ENCODE data around the gene SLC29A2. TPM values are rescaled to one million over a fixed set of nuclear protein-coding genes. Genes with fewer than 3 reads are reported as not detected.

SLC29A2 gene
- total RNA-seq, 1 experiment from 2014 or later, result 30.2 TPM

DNA sequence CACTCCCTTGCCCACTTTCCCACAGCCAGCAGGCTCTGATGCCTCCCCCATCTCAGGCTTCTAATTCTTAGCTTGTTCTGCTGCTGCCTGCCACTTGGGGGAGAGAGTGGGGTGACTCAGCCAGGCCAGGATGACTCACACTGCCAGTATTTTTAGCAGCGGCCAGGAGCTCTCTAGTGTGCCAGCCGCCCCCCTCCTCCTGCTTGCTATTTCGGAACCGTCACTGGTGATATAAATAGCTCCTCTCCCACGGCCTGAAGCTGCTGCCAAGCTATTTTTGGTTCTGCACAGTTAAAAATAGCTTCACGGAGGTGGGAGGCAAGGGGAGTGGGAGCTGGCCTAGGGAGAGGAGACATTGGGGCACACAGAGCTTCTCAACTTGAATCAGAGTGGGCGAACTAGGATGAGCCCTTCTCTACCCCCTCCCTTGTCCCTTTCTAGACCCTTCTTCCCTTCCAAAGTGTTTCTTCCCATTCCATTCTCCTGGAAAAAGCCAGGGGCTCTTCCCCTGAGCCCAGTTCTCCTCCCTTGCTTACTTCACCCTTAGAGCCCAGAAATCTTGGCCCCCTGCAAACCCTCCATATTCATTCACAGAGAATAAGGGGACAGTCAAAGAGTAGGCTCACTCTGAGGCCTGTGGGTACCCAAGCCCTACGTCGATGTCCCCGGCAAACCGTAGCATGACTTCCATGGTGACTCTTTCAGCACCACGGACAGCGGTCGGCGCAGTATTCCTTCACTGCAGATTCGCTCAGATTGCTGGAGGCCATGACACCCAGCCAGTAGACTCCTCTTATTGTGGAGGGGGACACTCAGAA is 46.8 kb upstream of the SLC29A2 start (continued):
- TF ChIP-seq, protein P1, sequence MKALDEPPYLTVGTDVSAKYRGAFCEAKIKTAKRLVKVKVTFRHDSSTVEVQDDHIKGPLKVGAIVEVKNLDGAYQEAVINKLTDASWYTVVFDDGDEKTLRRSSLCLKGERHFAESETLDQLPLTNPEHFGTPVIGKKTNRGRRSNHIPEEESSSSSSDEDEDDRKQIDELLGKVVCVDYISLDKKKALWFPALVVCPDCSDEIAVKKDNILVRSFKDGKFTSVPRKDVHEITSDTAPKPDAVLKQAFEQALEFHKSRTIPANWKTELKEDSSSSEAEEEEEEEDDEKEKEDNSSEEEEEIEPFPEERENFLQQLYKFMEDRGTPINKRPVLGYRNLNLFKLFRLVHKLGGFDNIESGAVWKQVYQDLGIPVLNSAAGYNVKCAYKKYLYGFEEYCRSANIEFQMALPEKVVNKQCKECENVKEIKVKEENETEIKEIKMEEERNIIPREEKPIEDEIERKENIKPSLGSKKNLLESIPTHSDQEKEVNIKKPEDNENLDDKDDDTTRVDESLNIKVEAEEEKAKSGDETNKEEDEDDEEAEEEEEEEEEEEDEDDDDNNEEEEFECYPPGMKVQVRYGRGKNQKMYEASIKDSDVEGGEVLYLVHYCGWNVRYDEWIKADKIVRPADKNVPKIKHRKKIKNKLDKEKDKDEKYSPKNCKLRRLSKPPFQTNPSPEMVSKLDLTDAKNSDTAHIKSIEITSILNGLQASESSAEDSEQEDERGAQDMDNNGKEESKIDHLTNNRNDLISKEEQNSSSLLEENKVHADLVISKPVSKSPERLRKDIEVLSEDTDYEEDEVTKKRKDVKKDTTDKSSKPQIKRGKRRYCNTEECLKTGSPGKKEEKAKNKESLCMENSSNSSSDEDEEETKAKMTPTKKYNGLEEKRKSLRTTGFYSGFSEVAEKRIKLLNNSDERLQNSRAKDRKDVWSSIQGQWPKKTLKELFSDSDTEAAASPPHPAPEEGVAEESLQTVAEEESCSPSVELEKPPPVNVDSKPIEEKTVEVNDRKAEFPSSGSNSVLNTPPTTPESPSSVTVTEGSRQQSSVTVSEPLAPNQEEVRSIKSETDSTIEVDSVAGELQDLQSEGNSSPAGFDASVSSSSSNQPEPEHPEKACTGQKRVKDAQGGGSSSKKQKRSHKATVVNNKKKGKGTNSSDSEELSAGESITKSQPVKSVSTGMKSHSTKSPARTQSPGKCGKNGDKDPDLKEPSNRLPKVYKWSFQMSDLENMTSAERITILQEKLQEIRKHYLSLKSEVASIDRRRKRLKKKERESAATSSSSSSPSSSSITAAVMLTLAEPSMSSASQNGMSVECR (CRISPR knock-in tag; IDR thresholded peaks at IDR 0.05; ENCODE audit: borderline replicate concordance), result peak; percentile 97
- TF ChIP-seq, protein P2, sequence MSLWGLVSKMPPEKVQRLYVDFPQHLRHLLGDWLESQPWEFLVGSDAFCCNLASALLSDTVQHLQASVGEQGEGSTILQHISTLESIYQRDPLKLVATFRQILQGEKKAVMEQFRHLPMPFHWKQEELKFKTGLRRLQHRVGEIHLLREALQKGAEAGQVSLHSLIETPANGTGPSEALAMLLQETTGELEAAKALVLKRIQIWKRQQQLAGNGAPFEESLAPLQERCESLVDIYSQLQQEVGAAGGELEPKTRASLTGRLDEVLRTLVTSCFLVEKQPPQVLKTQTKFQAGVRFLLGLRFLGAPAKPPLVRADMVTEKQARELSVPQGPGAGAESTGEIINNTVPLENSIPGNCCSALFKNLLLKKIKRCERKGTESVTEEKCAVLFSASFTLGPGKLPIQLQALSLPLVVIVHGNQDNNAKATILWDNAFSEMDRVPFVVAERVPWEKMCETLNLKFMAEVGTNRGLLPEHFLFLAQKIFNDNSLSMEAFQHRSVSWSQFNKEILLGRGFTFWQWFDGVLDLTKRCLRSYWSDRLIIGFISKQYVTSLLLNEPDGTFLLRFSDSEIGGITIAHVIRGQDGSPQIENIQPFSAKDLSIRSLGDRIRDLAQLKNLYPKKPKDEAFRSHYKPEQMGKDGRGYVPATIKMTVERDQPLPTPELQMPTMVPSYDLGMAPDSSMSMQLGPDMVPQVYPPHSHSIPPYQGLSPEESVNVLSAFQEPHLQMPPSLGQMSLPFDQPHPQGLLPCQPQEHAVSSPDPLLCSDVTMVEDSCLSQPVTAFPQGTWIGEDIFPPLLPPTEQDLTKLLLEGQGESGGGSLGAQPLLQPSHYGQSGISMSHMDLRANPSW (CRISPR knock-in tag; conservative IDR thresholded peaks at IDR 0.05; ENCODE audit: low read depth), result 0 out of 2 replicates have a peak, but pooled peaks have one; percentile 67
- peak; percentile 92 for TF ChIP-seq TP53 (CRISPR knock-in tag; IDR thresholded peaks at IDR 0.05)
- no peak for TF ChIP-seq SOX15 (CRISPR knock-in tag; IDR thresholded peaks at IDR 0.05)
- TF ChIP-seq GABPB1 (CRISPR knock-in tag; IDR thresholded peaks at IDR 0.05), result peak; percentile 24; the same call in 1 of the 2 replicates
- TF ChIP-seq PRRX2 (CRISPR knock-in tag; IDR thresholded peaks at IDR 0.05), result no peak
- TF ChIP-seq FOXJ3 (CRISPR knock-in tag; IDR thresholded peaks at IDR 0.05; ENCODE audit: borderline replicate concordance), result no peak
- TF ChIP-seq ZNF121 (CRISPR knock-in tag; IDR thresholded peaks at IDR 0.05), result no peak
- TF ChIP-seq, protein P3, sequence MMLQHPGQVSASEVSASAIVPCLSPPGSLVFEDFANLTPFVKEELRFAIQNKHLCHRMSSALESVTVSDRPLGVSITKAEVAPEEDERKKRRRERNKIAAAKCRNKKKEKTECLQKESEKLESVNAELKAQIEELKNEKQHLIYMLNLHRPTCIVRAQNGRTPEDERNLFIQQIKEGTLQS (CRISPR knock-in tag; conservative IDR thresholded peaks at IDR 0.05), result 0 out of 2 replicates have a peak, but pooled peaks have one; percentile 52
- TF ChIP-seq, protein P4, sequence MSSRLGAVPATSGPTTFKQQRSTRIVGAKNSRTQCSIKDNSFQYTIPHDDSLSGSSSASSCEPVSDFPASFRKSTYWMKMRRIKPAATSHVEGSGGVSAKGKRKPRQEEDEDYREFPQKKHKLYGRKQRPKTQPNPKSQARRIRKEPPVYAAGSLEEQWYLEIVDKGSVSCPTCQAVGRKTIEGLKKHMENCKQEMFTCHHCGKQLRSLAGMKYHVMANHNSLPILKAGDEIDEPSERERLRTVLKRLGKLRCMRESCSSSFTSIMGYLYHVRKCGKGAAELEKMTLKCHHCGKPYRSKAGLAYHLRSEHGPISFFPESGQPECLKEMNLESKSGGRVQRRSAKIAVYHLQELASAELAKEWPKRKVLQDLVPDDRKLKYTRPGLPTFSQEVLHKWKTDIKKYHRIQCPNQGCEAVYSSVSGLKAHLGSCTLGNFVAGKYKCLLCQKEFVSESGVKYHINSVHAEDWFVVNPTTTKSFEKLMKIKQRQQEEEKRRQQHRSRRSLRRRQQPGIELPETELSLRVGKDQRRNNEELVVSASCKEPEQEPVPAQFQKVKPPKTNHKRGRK (CRISPR knock-in tag; IDR thresholded peaks at IDR 0.05; ENCODE audit: borderline replicate concordance), result no peak
- TF ChIP-seq, protein P5, sequence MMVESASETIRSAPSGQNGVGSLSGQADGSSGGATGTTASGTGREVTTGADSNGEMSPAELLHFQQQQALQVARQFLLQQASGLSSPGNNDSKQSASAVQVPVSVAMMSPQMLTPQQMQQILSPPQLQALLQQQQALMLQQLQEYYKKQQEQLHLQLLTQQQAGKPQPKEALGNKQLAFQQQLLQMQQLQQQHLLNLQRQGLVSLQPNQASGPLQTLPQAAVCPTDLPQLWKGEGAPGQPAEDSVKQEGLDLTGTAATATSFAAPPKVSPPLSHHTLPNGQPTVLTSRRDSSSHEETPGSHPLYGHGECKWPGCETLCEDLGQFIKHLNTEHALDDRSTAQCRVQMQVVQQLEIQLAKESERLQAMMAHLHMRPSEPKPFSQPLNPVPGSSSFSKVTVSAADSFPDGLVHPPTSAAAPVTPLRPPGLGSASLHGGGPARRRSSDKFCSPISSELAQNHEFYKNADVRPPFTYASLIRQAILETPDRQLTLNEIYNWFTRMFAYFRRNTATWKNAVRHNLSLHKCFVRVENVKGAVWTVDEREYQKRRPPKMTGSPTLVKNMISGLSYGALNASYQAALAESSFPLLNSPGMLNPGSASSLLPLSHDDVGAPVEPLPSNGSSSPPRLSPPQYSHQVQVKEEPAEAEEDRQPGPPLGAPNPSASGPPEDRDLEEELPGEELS (CRISPR knock-in tag; IDR thresholded peaks at IDR 0.05), result peak; percentile 95
- TF ChIP-seq TCF7 (CRISPR knock-in tag; IDR thresholded peaks at IDR 0.05; ENCODE audit: low read depth), result 0 out of 2 replicates have a peak, but pooled peaks have one; percentile 22
- peak; percentile 97; the same call in 1 of the 2 replicates for TF ChIP-seq SMAD3 (CRISPR knock-in tag; IDR thresholded peaks at IDR 0.05; ENCODE audit: borderline replicate concordance)
- peak; percentile 72 for TF ChIP-seq CREM (CRISPR knock-in tag; IDR thresholded peaks at IDR 0.05)
- TF ChIP-seq NFE2L1 (CRISPR knock-in tag; IDR thresholded peaks at IDR 0.05), result peak; percentile 82; the same call in 1 of the 2 replicates
- TF ChIP-seq, protein P6, sequence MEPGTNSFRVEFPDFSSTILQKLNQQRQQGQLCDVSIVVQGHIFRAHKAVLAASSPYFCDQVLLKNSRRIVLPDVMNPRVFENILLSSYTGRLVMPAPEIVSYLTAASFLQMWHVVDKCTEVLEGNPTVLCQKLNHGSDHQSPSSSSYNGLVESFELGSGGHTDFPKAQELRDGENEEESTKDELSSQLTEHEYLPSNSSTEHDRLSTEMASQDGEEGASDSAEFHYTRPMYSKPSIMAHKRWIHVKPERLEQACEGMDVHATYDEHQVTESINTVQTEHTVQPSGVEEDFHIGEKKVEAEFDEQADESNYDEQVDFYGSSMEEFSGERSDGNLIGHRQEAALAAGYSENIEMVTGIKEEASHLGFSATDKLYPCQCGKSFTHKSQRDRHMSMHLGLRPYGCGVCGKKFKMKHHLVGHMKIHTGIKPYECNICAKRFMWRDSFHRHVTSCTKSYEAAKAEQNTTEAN (CRISPR knock-in tag; IDR thresholded peaks at IDR 0.05), result peak; percentile 77
- TF ChIP-seq ZBTB21 (CRISPR knock-in tag; IDR thresholded peaks at IDR 0.05; ENCODE audit: borderline replicate concordance), result peak; percentile 55; the same call in 1 of the 2 replicates
- TF ChIP-seq NFATC4 (CRISPR knock-in tag; IDR thresholded peaks at IDR 0.05), result no peak
- peak; percentile 82; the same call in 1 of the 2 replicates for TF ChIP-seq MYBL2 (CRISPR knock-in tag; IDR thresholded peaks at IDR 0.05)
- TF ChIP-seq, protein P7, sequence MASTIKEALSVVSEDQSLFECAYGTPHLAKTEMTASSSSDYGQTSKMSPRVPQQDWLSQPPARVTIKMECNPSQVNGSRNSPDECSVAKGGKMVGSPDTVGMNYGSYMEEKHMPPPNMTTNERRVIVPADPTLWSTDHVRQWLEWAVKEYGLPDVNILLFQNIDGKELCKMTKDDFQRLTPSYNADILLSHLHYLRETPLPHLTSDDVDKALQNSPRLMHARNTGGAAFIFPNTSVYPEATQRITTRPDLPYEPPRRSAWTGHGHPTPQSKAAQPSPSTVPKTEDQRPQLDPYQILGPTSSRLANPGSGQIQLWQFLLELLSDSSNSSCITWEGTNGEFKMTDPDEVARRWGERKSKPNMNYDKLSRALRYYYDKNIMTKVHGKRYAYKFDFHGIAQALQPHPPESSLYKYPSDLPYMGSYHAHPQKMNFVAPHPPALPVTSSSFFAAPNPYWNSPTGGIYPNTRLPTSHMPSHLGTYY (CRISPR knock-in tag; IDR thresholded peaks at IDR 0.05), result no peak
- peak; percentile 71; the same call in 1 of the 2 replicates for TF ChIP-seq SMAD4 (CRISPR knock-in tag; IDR thresholded peaks at IDR 0.05)
- TF ChIP-seq, protein P8, sequence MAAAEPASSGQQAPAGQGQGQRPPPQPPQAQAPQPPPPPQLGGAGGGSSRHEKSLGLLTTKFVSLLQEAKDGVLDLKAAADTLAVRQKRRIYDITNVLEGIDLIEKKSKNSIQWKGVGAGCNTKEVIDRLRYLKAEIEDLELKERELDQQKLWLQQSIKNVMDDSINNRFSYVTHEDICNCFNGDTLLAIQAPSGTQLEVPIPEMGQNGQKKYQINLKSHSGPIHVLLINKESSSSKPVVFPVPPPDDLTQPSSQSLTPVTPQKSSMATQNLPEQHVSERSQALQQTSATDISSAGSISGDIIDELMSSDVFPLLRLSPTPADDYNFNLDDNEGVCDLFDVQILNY (CRISPR knock-in tag; IDR thresholded peaks at IDR 0.05), result 0 out of 2 replicates have a peak, but pooled peaks have one; percentile 41
- TF ChIP-seq FOXK1 (CRISPR knock-in tag; IDR thresholded peaks at IDR 0.05), result peak; percentile 84
- 0 out of 2 replicates have a peak, but pooled peaks have one; percentile 56 for TF ChIP-seq TEAD4 (CRISPR knock-in tag; IDR thresholded peaks at IDR 0.05)

All from WTC11 (cell line).